GM23338 (cell line): Measurements from ENCODE around the gene EVA1B. TPM values are rescaled to one million over a fixed set of nuclear protein-coding genes. Genes with fewer than 3 reads are reported as not detected.
A peak's percentile ranks its signal among the peaks of the same experiment; 100 is the strongest.

Source experiments
- ATAC-seq: fragments of 200-7000 bp; cut with Tn5 transposase; 3 replicates; pipeline ENCODE4 v1.9.1; 2020
- DNase-seq: peaks from one replicate; pipeline ENCODE4 v3.0.0-alpha.2; 2015; ENCODE audit warnings: low spot score
- H2AFZ ChIP-seq: fragments of 200-600 bp; sonication (generic); 2 replicates; pipeline ENCODE4 v1.8.0; 2016; ENCODE audit warnings: antibody characterized with exemption, mild to moderate bottlenecking, moderate library complexity
- H3F3A ChIP-seq: fragments of 200-600 bp; sonication (generic); replicated peaks from 2 replicates; pipeline ENCODE4 v1.8.0; 2017; ENCODE audit warnings: antibody characterized with exemption, mixed run types, low read depth
- H3K27ac ChIP-seq: fragments of 200-600 bp; sonication (generic); 2 replicates; pipeline ENCODE4 v1.6.1; 2016; ENCODE audit warnings: low read depth
- H3K27me3 ChIP-seq: fragments of 200-600 bp; sonication (generic); 2 replicates; pipeline ENCODE4 v1.8.0; 2016; ENCODE audit warnings: mild to moderate bottlenecking, mixed run types, moderate library complexity; ENCODE audit not compliant: insufficient read depth
- H3K36me3 ChIP-seq: fragments of 200-600 bp; sonication (generic); 2 replicates; pipeline ENCODE4 v1.8.0; 2016; ENCODE audit warnings: mild to moderate bottlenecking; ENCODE audit not compliant: insufficient read depth
- H3K4me1 ChIP-seq: fragments of 200-600 bp; sonication (generic); 2 replicates; pipeline ENCODE4 v1.8.0; 2016; ENCODE audit warnings: mild to moderate bottlenecking, moderate library complexity; ENCODE audit not compliant: insufficient read depth
- H3K4me2 ChIP-seq: fragments of 200-600 bp; sonication (generic); 2 replicates; pipeline ENCODE4 v1.7.1; 2017; ENCODE audit warnings: mixed run types
- H3K4me3 ChIP-seq: fragments of 200-600 bp; sonication (generic); 2 replicates; pipeline ENCODE4 v1.6.1; 2016; ENCODE audit warnings: mixed run types
- H3K79me2 ChIP-seq: fragments of 200-600 bp; sonication (generic); replicated peaks from 2 replicates; pipeline ENCODE4 v1.8.0; 2017; ENCODE audit warnings: mild to moderate bottlenecking; ENCODE audit not compliant: insufficient read depth
- H3K9me2 ChIP-seq: fragments of 200-600 bp; sonication (generic); 2 replicates; pipeline ENCODE4 v1.8.0; 2017; ENCODE audit not compliant: insufficient read depth
- H4K20me1 ChIP-seq: fragments of 200-600 bp; sonication (generic); replicated peaks from 2 replicates; pipeline ENCODE4 v1.8.0; 2017; ENCODE audit warnings: mild to moderate bottlenecking; ENCODE audit not compliant: insufficient read depth
- H3K27ac Mint-ChIP-seq: 2 replicates; pipeline ENCODE4 v1.8.0; 2020; ENCODE audit warnings: inconsistent platforms, mild to moderate bottlenecking, moderate library complexity, mixed read lengths
- H3K27me3 Mint-ChIP-seq: 3 replicates; pipeline ENCODE4 v1.8.0; 2022; ENCODE audit warnings: low read depth, mild to moderate bottlenecking, moderate library complexity, mixed read lengths, inconsistent platforms; ENCODE audit not compliant: insufficient read depth, poor library complexity
- H3K36me3 Mint-ChIP-seq: 3 replicates; pipeline ENCODE4 v1.8.0; 2021; ENCODE audit warnings: low read depth, mild to moderate bottlenecking, inconsistent platforms, moderate library complexity, mixed read lengths
- H3K4me1 Mint-ChIP-seq: 3 replicates; pipeline ENCODE4 v1.8.0; 2020; ENCODE audit warnings: mild to moderate bottlenecking, inconsistent platforms, mixed read lengths
- H3K4me3 Mint-ChIP-seq: 3 replicates; pipeline ENCODE4 v1.8.0; 2021; ENCODE audit warnings: moderate library complexity, mild to moderate bottlenecking, inconsistent platforms, mixed read lengths
- H3K9me3 Mint-ChIP-seq: 3 replicates; pipeline ENCODE4 v1.8.0; 2020; ENCODE audit warnings: moderate library complexity, mild to moderate bottlenecking, inconsistent platforms, mixed read lengths
- CREB1 ChIP-seq: fragments of 250-450 bp; sonication (Bioruptor Pico); IDR thresholded peaks from 2 replicates; pipeline ENCODE4 v1.5.0; 2020; ENCODE audit warnings: low read depth, mild to moderate bottlenecking, moderate library complexity
- EZH2 ChIP-seq: fragments of 200-600 bp; sonication (generic); IDR thresholded peaks from one replicate; pipeline ENCODE4 v1.8.0; 2017; ENCODE audit warnings: antibody characterized with exemption, mild to moderate bottlenecking, low read depth; ENCODE audit not compliant: unreplicated experiment
- EZH2phosphoT487 ChIP-seq: fragments of 200-600 bp; sonication (generic); IDR thresholded peaks from one replicate; pipeline ENCODE4 v1.8.1; 2018; ENCODE audit warnings: antibody characterized with exemption; ENCODE audit not compliant: unreplicated experiment
- JUNB ChIP-seq: IDR thresholded peaks from one replicate; pipeline ENCODE4 v1.6.1; 2016; ENCODE audit warnings: antibody characterized with exemption; ENCODE audit not compliant: unreplicated experiment
- NANOG ChIP-seq: IDR thresholded peaks from 2 replicates; pipeline ENCODE4 v1.6.1; 2016; ENCODE audit warnings: antibody characterized with exemption, borderline replicate concordance
- POLR2AphosphoS5 ChIP-seq: IDR thresholded peaks from 2 replicates; pipeline ENCODE4 v1.6.1; 2016; ENCODE audit warnings: antibody characterized with exemption, low read depth
- STAT1 ChIP-seq: IDR thresholded peaks from one replicate; pipeline ENCODE4 v1.6.1; 2016; ENCODE audit warnings: antibody characterized with exemption; ENCODE audit not compliant: unreplicated experiment
- ZNF114 ChIP-seq: fragments of 250-450 bp; sonication (Bioruptor Pico); IDR thresholded peaks from 2 replicates; pipeline ENCODE4 v1.5.0; 2020; ENCODE audit warnings: mild to moderate bottlenecking, moderate library complexity
- ZNF331 ChIP-seq: fragments of 250-450 bp; sonication (Bioruptor Pico); IDR thresholded peaks from 2 replicates; pipeline ENCODE4 v1.5.0; 2020; ENCODE audit warnings: low read depth, mild to moderate bottlenecking, moderate library complexity
- polyA plus RNA-seq: library from polyadenylated mRNA; unstranded; fragments of >200 nt; fragmentation: Nextera tagmentation; extraction: Ambion mirVana; gene quantifications from 2 replicates; pipeline ENCODE4 v1.2.1, GENCODE V29; 2016
- total RNA-seq: library from RNA; depleted of rRNA; stranded (reverse); fragments of >200 nt; shearing (Covaris generic); gene quantifications from 2 replicates; pipeline ENCODE4 v1.2.3, GENCODE V29; 2014
- TF ChIP-seq, protein P1 (sequence below): IDR thresholded peaks from one replicate; pipeline ENCODE4 v1.6.1; 2018; ENCODE audit warnings: antibody characterized with exemption; ENCODE audit not compliant: unreplicated experiment
- TF ChIP-seq, protein P2 (sequence below): IDR thresholded peaks from 2 replicates; pipeline ENCODE4 v1.6.1; 2016; ENCODE audit warnings: antibody characterized with exemption
- TF ChIP-seq, protein P3 (sequence below), 2 experiments: fragments of 200-600 bp in 1 of 2; sonication (generic) in 1 of 2; conservative IDR thresholded peaks; 2 replicates each; pipeline versions ENCODE4 v1.5.1 to v1.6.1; 2016 to 2017; ENCODE audit warnings: antibody characterized with exemption in 2 of 2, low read depth in 2 of 2, mild to moderate bottlenecking in 2 of 2, moderate library complexity in 1 of 2
- TF ChIP-seq, protein P4 (sequence below): fragments of 250-450 bp; sonication (Bioruptor Pico); IDR thresholded peaks from 2 replicates; pipeline ENCODE4 v1.5.0; 2020; ENCODE audit warnings: mild to moderate bottlenecking, moderate library complexity

Gene EVA1B
- total and polyA plus RNA-seq, 2 experiments from 2014 or later: 9.2 to 27.3 TPM

DNA sequence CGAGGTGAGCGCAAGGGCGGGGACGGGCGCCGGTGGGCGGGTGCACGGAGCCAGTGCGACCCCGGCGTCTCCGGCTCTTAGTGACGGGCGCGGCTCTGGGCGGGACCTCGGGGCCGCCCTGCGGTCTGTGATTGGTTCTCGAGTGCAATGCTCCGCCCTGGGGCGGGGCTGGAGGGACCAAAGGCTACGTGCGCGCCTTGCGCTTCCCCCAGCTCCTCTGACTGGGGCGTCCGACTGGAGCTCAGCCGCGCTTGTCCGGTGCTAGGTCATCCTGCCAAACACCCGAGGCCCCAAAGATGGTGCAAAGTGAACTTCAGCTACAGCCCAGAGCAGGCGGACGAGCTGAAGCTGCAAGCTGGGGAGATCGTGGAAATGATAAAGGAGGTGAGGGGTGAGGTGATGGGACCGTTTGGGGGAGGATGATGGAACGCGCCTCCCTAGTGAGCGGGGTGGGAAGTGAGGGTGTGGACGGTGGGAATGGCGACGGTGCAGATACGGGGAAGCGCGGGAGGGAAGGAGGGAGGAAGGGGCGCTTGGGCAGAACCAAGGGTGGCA, 16.5 kb downstream of the EVA1B start:
- H3K4me1 ChIP-seq: peaks cover 12% of the 10 kb centered on the region
- peaks cover 50% of the 10 kb centered on the region for H3K36me3 Mint-ChIP-seq
- peaks cover 13% of the 10 kb centered on the region for H3K4me1 Mint-ChIP-seq
- H3F3A ChIP-seq: peaks cover 12% of the 10 kb centered on the region
- H3K27me3 ChIP-seq: no peaks in the 10 kb centered on the region
- TF ChIP-seq POLR2AphosphoS5 (peak; percentile 98), ZNF331 (no peak), CREB1 (CRISPR knock-in tag) (peak; percentile 52), EZH2 (no peak), JUNB (no peak), ZNF114 (CRISPR knock-in tag) (no peak), NANOG (no peak), EZH2phosphoT487 (no peak), STAT1 (no peak)
- TF ChIP-seq, protein P1, sequence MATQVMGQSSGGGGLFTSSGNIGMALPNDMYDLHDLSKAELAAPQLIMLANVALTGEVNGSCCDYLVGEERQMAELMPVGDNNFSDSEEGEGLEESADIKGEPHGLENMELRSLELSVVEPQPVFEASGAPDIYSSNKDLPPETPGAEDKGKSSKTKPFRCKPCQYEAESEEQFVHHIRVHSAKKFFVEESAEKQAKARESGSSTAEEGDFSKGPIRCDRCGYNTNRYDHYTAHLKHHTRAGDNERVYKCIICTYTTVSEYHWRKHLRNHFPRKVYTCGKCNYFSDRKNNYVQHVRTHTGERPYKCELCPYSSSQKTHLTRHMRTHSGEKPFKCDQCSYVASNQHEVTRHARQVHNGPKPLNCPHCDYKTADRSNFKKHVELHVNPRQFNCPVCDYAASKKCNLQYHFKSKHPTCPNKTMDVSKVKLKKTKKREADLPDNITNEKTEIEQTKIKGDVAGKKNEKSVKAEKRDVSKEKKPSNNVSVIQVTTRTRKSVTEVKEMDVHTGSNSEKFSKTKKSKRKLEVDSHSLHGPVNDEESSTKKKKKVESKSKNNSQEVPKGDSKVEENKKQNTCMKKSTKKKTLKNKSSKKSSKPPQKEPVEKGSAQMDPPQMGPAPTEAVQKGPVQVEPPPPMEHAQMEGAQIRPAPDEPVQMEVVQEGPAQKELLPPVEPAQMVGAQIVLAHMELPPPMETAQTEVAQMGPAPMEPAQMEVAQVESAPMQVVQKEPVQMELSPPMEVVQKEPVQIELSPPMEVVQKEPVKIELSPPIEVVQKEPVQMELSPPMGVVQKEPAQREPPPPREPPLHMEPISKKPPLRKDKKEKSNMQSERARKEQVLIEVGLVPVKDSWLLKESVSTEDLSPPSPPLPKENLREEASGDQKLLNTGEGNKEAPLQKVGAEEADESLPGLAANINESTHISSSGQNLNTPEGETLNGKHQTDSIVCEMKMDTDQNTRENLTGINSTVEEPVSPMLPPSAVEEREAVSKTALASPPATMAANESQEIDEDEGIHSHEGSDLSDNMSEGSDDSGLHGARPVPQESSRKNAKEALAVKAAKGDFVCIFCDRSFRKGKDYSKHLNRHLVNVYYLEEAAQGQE: no peak
- TF ChIP-seq, protein P2, sequence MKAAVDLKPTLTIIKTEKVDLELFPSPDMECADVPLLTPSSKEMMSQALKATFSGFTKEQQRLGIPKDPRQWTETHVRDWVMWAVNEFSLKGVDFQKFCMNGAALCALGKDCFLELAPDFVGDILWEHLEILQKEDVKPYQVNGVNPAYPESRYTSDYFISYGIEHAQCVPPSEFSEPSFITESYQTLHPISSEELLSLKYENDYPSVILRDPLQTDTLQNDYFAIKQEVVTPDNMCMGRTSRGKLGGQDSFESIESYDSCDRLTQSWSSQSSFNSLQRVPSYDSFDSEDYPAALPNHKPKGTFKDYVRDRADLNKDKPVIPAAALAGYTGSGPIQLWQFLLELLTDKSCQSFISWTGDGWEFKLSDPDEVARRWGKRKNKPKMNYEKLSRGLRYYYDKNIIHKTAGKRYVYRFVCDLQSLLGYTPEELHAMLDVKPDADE: no peak
- TF ChIP-seq, protein P3, sequence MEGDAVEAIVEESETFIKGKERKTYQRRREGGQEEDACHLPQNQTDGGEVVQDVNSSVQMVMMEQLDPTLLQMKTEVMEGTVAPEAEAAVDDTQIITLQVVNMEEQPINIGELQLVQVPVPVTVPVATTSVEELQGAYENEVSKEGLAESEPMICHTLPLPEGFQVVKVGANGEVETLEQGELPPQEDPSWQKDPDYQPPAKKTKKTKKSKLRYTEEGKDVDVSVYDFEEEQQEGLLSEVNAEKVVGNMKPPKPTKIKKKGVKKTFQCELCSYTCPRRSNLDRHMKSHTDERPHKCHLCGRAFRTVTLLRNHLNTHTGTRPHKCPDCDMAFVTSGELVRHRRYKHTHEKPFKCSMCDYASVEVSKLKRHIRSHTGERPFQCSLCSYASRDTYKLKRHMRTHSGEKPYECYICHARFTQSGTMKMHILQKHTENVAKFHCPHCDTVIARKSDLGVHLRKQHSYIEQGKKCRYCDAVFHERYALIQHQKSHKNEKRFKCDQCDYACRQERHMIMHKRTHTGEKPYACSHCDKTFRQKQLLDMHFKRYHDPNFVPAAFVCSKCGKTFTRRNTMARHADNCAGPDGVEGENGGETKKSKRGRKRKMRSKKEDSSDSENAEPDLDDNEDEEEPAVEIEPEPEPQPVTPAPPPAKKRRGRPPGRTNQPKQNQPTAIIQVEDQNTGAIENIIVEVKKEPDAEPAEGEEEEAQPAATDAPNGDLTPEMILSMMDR (conservative IDR thresholded peaks at IDR 0.05; ENCODE audit: low read depth in 2 of 2): no peak
- TF ChIP-seq, protein P4, sequence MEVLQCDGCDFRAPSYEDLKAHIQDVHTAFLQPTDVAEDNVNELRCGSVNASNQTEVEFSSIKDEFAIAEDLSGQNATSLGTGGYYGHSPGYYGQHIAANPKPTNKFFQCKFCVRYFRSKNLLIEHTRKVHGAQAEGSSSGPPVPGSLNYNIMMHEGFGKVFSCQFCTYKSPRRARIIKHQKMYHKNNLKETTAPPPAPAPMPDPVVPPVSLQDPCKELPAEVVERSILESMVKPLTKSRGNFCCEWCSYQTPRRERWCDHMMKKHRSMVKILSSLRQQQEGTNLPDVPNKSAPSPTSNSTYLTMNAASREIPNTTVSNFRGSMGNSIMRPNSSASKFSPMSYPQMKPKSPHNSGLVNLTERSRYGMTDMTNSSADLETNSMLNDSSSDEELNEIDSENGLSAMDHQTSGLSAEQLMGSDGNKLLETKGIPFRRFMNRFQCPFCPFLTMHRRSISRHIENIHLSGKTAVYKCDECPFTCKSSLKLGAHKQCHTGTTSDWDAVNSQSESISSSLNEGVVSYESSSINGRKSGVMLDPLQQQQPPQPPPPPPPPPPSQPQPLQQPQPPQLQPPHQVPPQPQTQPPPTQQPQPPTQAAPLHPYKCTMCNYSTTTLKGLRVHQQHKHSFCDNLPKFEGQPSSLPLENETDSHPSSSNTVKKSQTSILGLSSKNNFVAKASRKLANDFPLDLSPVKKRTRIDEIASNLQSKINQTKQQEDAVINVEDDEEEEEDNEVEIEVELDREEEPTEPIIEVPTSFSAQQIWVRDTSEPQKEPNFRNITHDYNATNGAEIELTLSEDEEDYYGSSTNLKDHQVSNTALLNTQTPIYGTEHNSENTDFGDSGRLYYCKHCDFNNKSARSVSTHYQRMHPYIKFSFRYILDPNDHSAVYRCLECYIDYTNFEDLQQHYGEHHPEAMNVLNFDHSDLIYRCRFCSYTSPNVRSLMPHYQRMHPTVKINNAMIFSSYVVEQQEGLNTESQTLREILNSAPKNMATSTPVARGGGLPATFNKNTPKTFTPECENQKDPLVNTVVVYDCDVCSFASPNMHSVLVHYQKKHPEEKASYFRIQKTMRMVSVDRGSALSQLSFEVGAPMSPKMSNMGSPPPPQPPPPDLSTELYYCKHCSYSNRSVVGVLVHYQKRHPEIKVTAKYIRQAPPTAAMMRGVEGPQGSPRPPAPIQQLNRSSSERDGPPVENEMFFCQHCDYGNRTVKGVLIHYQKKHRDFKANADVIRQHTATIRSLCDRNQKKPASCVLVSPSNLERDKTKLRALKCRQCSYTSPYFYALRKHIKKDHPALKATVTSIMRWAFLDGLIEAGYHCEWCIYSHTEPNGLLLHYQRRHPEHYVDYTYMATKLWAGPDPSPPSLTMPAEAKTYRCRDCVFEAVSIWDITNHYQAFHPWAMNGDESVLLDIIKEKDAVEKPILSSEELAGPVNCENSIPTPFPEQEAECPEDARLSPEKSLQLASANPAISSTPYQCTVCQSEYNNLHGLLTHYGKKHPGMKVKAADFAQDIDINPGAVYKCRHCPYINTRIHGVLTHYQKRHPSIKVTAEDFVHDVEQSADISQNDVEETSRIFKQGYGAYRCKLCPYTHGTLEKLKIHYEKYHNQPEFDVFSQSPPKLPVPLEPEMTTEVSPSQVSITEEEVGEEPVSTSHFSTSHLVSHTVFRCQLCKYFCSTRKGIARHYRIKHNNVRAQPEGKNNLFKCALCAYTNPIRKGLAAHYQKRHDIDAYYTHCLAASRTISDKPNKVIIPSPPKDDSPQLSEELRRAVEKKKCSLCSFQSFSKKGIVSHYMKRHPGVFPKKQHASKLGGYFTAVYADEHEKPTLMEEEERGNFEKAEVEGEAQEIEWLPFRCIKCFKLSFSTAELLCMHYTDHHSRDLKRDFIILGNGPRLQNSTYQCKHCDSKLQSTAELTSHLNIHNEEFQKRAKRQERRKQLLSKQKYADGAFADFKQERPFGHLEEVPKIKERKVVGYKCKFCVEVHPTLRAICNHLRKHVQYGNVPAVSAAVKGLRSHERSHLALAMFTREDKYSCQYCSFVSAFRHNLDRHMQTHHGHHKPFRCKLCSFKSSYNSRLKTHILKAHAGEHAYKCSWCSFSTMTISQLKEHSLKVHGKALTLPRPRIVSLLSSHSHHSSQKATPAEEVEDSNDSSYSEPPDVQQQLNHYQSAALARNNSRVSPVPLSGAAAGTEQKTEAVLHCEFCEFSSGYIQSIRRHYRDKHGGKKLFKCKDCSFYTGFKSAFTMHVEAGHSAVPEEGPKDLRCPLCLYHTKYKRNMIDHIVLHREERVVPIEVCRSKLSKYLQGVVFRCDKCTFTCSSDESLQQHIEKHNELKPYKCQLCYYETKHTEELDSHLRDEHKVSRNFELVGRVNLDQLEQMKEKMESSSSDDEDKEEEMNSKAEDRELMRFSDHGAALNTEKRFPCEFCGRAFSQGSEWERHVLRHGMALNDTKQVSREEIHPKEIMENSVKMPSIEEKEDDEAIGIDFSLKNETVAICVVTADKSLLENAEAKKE: no peak
- peak overlapping the region; percentile 76 for H3K4me3 ChIP-seq
- ATAC-seq (peak; percentile 89), DNase-seq (peak; percentile 98)
- H3K9me3 Mint-ChIP-seq: no peaks in the 10 kb centered on the region
- peaks cover 6% of the 10 kb centered on the region for H4K20me1 ChIP-seq
- H3K9me2 ChIP-seq: no peaks in the 10 kb centered on the region
- H3K27ac ChIP-seq: no peak overlapping the region
- H3K27ac Mint-ChIP-seq: peak overlapping the region; percentile 86; the same call in 1 of the 2 replicates
- H3K36me3 ChIP-seq: peaks cover 9% of the 10 kb centered on the region; the same call in 1 of the 2 replicates
- H3K79me2 ChIP-seq: no peaks in the 10 kb centered on the region
- H3K4me3 Mint-ChIP-seq: peak overlapping the region; percentile 93
- H3K4me2 ChIP-seq: peak overlapping the region; percentile 81
- peaks cover 14% of the 10 kb centered on the region for H3K27me3 Mint-ChIP-seq
- peak overlapping the region; percentile 94 for H2AFZ ChIP-seq
